ENCODE measurements around the gene ABCC1.
"Not testable (repeated sequence)": the region's sequence is repeated elsewhere in the genome, so short reads cannot be mapped to it uniquely, and the experiment has no call there.

The ABCC1 gene

GRCh38 chr16:15967655-15968315, 18.4 kb downstream of the ABCC1 start:
- DNase-seq (no peak), ATAC-seq (no peak)

DNA sequence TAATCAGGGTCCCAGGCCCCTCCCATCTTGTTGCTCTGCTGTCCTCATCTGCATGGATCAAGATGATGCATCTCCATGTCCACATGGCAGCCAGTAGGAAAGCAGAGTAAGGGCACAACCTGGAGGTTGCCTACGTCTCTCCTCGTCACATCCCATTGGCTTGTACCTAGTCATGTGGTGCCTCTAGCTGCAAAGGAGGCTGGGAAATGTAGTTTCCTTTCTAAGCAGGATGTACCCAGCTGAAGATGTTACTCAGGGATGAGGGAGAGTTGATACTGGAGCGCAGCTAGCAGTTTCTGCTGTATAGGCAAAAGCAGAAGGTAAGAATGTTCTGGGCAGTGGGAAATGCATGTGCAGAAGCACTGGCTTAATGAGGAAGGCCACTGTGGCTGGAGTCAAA, 20.8 kb downstream of the ABCC1 start:
- no peak for ATAC-seq
- no peak for DNase-seq

GRCh38 chr16:15970743-15971439, 21.5 kb downstream of the ABCC1 start:
- ATAC-seq (no peak), DNase-seq (no peak)

DNA sequence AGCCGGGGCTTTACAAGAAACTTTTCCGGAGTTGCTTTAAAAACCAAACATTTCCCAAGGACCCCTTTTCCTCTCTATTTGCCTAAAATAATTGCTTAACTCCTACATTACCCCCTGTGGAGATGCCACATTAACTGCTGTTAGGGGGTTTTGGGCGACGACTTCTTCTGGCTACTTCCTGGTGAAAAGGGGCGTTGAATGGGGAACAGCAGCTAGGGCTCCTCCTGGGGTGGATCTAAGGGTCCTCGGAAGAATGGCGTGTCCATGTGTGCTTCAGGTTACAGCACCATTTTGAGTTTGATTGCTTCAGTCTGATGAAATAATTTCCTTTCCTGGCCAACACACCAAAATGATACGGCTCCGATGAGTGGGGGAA, 22.0 kb downstream of the ABCC1 start:
- DNase-seq (no peak), ATAC-seq (no peak)

GRCh38 chr16:15972046-15972868, 22.8 kb downstream of the ABCC1 start:
- DNase-seq (no peak), ATAC-seq (no peak)

GRCh38 chr16:15973421-15973820, 24.0 kb downstream of the ABCC1 start:
- ATAC-seq (no peak), DNase-seq (no peak)

DNA sequence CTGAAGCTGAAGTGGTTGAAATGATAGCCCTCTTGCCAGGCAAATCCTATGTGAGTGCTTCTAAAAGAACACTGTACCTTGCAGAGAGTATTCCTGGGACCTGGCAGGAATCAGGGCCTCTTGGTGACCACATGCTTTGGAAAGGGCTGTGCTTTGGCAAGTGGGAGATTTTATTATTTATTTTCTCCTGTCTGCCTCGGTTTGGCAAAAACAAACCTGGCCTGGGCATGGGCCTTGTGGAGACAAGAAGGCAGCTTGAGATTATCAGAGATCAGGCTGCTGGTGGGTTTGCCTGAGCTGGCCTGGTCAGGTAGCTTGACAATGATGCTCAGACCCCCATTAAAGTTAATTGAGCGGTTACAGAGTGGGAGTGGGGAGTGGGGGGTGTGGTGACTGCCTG, 24.6 kb downstream of the ABCC1 start:
- no peak for ATAC-seq

GRCh38 chr16:15975172-15975571, 25.8 kb downstream of the ABCC1 start:
- no peak for ATAC-seq
- DNase-seq, result no peak

More for the DNA sequence above, 24.6 kb downstream of the ABCC1 start:
- DNase-seq, result no peak

- no peak for DNase-seq
- peak; percentile 14 for ATAC-seq
These were observed 26.9 kb downstream of the ABCC1 start for GRCh38 chr16:15976225-15976812.

DNA sequence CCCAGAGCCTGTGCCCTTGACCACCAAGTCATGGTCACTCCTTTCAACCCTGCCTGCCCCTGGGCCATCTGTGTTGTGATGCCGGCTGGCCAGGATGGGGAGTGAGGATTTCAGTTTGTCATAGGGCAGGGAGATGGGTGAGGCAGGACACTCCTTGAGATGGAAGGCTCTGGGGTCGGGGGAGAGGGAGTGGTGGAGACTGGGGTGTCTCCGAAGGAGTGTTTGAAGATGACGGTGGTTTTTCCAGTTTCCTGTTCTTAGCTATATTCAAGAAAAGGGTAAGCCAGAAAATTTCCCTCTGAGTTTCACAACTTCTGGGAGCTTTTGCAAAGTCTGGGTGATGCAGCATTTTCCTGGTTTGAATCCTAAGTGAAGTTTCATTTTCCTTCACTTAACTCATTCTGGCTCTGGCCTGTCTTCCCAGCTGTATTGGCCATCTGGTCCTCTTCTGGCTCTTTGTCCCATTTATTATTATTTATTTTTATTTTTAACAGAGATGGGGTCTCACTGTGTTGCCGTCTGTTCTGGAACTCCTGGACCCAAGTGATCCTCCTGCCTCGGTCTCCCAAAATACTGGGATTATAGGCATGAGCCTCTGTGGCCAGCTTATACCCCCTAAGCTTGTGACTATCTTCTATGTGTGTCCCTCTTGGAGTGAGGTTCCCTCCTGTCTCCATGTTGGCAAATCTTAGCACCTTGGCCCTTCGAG, 27.7 kb downstream of the ABCC1 start:
- ATAC-seq (no peak), DNase-seq (no peak)

DNA sequence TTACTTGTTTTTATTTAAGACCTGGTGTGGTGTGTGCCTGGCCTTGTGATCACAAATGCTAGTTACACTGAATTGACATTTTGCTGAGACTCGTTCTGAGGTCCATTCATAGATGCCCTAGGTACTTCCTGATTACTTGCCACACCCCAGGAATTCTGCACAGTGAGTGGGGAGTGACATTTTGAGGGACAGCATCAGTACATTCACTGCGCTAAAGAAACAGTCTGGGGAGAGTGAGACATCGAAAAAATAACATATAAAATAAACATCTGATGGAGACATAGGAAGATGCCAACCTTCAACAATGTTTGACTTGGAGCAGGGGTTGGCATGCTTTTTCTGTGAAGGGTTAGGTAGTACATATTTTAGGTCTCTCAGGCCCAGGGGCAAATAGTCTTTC, 30.4 kb downstream of the ABCC1 start:
- no peak for DNase-seq
- ATAC-seq, result no peak

DNA sequence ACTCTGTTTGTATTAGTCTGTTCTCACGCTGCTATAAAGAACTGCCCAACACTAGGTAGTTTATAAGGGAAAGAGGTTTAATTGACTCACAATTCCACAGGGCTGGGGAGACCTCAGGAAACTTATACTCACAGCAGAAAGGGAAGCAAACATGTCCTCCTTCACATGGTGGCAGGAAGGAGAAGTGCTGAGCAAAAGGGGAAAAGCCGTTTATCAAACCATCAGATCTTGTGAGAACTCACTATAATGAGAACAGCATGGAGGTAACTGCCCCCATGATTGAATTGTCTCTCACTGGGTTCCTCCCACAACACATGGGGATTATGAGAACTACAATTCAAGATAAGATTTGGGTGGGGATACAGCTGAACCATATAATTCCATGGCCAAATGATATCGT, 30.9 kb downstream of the ABCC1 start:
- DNase-seq, result no peak
- ATAC-seq, result no peak

DNA sequence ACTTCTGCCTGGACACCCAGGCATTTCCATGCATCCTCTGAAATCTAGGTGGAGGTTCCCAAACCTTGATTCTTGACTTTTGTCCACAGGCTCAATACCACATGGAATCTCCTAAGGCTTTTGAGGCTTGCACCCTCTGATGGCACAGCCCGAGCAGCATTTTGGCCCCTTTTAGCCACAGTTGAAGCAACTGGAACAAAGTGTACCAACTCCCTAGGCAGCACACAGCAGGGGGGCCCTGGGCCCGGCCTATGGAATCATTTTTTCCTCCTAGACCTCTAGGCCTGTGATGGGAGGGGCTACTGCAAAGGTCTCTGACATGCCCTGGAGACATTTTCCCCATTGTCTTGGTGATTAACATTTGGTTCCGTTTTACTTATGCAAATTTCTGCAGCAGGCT, 32.0 kb downstream of the ABCC1 start:
- no peak for ATAC-seq
- DNase-seq, result peak; percentile 31

- DNase-seq, ATAC-seq: not testable (repeated sequence)
These were observed 32.9 kb downstream of the ABCC1 start for GRCh38 chr16:15982194-15982915.

- no peak for DNase-seq
These were observed 34.5 kb downstream of the ABCC1 start for GRCh38 chr16:15983898-15984297.

GRCh38 chr16:15985144-15985543, 35.7 kb downstream of the ABCC1 start:
- ATAC-seq (no peak), DNase-seq (no peak)

More at GRCh38 chr16:15983898-15984297, 34.5 kb downstream of the ABCC1 start:
- ATAC-seq, result no peak

- DNase-seq, result no peak
- no peak for ATAC-seq
These were observed 36.8 kb downstream of the ABCC1 start for GRCh38 chr16:15986261-15986660.

- DNase-seq (no peak), ATAC-seq (no peak)
These were observed 39.0 kb downstream of the ABCC1 start for GRCh38 chr16:15988268-15989013.

GRCh38 chr16:15990902-15991301, 41.5 kb downstream of the ABCC1 start:
- DNase-seq (no peak), ATAC-seq (no peak)

DNA sequence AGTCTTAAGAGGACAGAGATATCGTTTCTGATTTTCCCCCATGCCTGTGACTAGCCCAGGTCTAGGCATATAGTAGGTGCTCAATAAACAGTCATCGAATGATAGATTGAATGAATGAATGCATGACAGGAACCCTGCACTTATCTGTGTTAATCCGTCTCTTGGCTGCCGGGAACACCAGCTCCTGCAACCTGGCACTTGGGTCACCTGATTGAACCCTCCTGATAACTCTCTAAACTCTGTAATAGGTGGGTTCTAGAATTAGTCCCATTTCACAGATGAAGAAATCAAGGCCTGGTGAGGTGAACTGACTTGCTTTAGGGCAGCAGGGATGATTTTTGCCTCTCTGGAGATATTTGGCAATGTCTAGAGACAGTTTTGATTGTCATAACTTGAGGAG, 43.7 kb downstream of the ABCC1 start:
- ATAC-seq (no peak), DNase-seq (no peak)

DNA sequence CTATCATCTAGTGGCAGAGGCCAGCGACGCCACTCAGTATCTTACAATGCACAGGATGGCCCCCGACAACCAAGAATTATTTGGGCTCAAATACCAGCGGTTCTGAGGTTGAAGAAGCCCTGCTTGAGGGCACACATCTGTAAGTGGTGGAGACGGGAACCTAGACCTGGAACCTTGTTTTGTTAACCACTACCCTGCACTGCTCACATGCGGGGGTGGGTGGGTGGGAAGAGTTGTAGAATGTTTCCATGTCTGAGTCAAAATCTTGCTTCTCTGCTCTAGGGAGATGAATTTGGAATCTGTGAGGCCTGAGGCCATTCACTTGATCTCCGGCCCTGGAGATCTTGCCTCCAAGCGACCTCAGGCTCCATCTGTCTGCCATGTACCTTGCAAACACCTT, 44.1 kb downstream of the ABCC1 start:
- peak; percentile 28 for ATAC-seq
- DNase-seq, result no peak
